ENCODE measurements around the gene CBX1. TPM values are rescaled to one million over a fixed set of nuclear protein-coding genes. Genes with fewer than 3 reads are reported as not detected.

CBX1 gene
- total and polyA plus RNA-seq, 2 of the 8 experiments (the other 6 are each of a cell fraction or from before 2014, with no cell fraction given), result 38.7 to 173 TPM

- TF ChIP-seq, protein P1, sequence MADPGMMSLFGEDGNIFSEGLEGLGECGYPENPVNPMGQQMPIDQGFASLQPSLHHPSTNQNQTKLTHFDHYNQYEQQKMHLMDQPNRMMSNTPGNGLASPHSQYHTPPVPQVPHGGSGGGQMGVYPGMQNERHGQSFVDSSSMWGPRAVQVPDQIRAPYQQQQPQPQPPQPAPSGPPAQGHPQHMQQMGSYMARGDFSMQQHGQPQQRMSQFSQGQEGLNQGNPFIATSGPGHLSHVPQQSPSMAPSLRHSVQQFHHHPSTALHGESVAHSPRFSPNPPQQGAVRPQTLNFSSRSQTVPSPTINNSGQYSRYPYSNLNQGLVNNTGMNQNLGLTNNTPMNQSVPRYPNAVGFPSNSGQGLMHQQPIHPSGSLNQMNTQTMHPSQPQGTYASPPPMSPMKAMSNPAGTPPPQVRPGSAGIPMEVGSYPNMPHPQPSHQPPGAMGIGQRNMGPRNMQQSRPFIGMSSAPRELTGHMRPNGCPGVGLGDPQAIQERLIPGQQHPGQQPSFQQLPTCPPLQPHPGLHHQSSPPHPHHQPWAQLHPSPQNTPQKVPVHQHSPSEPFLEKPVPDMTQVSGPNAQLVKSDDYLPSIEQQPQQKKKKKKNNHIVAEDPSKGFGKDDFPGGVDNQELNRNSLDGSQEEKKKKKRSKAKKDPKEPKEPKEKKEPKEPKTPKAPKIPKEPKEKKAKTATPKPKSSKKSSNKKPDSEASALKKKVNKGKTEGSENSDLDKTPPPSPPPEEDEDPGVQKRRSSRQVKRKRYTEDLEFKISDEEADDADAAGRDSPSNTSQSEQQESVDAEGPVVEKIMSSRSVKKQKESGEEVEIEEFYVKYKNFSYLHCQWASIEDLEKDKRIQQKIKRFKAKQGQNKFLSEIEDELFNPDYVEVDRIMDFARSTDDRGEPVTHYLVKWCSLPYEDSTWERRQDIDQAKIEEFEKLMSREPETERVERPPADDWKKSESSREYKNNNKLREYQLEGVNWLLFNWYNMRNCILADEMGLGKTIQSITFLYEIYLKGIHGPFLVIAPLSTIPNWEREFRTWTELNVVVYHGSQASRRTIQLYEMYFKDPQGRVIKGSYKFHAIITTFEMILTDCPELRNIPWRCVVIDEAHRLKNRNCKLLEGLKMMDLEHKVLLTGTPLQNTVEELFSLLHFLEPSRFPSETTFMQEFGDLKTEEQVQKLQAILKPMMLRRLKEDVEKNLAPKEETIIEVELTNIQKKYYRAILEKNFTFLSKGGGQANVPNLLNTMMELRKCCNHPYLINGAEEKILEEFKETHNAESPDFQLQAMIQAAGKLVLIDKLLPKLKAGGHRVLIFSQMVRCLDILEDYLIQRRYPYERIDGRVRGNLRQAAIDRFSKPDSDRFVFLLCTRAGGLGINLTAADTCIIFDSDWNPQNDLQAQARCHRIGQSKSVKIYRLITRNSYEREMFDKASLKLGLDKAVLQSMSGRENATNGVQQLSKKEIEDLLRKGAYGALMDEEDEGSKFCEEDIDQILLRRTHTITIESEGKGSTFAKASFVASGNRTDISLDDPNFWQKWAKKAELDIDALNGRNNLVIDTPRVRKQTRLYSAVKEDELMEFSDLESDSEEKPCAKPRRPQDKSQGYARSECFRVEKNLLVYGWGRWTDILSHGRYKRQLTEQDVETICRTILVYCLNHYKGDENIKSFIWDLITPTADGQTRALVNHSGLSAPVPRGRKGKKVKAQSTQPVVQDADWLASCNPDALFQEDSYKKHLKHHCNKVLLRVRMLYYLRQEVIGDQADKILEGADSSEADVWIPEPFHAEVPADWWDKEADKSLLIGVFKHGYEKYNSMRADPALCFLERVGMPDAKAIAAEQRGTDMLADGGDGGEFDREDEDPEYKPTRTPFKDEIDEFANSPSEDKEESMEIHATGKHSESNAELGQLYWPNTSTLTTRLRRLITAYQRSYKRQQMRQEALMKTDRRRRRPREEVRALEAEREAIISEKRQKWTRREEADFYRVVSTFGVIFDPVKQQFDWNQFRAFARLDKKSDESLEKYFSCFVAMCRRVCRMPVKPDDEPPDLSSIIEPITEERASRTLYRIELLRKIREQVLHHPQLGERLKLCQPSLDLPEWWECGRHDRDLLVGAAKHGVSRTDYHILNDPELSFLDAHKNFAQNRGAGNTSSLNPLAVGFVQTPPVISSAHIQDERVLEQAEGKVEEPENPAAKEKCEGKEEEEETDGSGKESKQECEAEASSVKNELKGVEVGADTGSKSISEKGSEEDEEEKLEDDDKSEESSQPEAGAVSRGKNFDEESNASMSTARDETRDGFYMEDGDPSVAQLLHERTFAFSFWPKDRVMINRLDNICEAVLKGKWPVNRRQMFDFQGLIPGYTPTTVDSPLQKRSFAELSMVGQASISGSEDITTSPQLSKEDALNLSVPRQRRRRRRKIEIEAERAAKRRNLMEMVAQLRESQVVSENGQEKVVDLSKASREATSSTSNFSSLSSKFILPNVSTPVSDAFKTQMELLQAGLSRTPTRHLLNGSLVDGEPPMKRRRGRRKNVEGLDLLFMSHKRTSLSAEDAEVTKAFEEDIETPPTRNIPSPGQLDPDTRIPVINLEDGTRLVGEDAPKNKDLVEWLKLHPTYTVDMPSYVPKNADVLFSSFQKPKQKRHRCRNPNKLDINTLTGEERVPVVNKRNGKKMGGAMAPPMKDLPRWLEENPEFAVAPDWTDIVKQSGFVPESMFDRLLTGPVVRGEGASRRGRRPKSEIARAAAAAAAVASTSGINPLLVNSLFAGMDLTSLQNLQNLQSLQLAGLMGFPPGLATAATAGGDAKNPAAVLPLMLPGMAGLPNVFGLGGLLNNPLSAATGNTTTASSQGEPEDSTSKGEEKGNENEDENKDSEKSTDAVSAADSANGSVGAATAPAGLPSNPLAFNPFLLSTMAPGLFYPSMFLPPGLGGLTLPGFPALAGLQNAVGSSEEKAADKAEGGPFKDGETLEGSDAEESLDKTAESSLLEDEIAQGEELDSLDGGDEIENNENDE (IDR thresholded peaks at IDR 0.05; ENCODE audit: insufficient replicate concordance, low read length), result no peak
- TF ChIP-seq MAFK (IDR thresholded peaks at IDR 0.05; ENCODE audit: low read depth, low read length) (no peak), KDM4A (IDR thresholded peaks at IDR 0.05; ENCODE audit: low read depth, low read length, severe bottlenecking) (no peak), TAF1 (IDR thresholded peaks at IDR 0.05; ENCODE audit: low read depth, low read length) (no peak), JUND (IDR thresholded peaks at IDR 0.05; ENCODE audit: low read length) (no peak), YY1 (IDR thresholded peaks at IDR 0.05; ENCODE audit: low read depth, low read length) (no peak), EP300 (IDR thresholded peaks at IDR 0.05; ENCODE audit: borderline replicate concordance in 1 of 2, low read depth in 2 of 2, low read length in 2 of 2) (no peak)
- TF ChIP-seq, protein P2, sequence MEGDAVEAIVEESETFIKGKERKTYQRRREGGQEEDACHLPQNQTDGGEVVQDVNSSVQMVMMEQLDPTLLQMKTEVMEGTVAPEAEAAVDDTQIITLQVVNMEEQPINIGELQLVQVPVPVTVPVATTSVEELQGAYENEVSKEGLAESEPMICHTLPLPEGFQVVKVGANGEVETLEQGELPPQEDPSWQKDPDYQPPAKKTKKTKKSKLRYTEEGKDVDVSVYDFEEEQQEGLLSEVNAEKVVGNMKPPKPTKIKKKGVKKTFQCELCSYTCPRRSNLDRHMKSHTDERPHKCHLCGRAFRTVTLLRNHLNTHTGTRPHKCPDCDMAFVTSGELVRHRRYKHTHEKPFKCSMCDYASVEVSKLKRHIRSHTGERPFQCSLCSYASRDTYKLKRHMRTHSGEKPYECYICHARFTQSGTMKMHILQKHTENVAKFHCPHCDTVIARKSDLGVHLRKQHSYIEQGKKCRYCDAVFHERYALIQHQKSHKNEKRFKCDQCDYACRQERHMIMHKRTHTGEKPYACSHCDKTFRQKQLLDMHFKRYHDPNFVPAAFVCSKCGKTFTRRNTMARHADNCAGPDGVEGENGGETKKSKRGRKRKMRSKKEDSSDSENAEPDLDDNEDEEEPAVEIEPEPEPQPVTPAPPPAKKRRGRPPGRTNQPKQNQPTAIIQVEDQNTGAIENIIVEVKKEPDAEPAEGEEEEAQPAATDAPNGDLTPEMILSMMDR (IDR thresholded peaks at IDR 0.05; ENCODE audit: control extremely low read depth in 1 of 3, insufficient read depth in 1 of 3, low read depth in 1 of 3, low read length in 3 of 3), result no peak
These were observed 55.8 kb downstream of the CBX1 start (continued) for GRCh38 chr17:48045316-48046001.
